ENCODE measurements around the gene BUD31. TPM values are rescaled to one million over a fixed set of nuclear protein-coding genes. Genes with fewer than 3 reads are reported as not detected.

BUD31 gene
- total and polyA plus RNA-seq, 10 of the 15 experiments (the other 5 are each of a cell fraction or from before 2014, with no cell fraction given), result 74.2 to 317 (median 130) TPM

DNA sequence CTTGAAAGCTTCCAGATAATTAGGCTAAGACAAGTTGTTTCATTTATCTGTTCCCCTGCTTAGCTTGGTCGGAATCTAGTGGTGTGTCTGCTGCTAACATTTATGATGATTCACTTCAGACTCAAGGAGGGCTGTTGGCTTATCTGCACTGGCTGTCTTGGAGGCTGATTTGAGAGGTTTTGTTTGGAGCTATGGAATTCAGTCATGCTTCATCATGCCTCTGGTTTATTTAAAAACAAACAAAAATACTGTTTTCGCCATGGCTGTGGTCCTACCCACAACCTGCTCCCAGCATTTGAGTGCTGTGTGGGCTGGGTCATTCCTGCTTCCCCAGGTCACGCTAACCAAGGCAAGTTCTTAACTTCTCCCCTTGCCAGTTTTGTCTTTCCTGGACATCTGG is 46.0 kb upstream of the BUD31 start:
- no TSS peak for BruUV-seq (replicated peaks)
- POLR2A ChIA-PET, result no interaction called here
- no peak for ATAC-seq

DNA sequence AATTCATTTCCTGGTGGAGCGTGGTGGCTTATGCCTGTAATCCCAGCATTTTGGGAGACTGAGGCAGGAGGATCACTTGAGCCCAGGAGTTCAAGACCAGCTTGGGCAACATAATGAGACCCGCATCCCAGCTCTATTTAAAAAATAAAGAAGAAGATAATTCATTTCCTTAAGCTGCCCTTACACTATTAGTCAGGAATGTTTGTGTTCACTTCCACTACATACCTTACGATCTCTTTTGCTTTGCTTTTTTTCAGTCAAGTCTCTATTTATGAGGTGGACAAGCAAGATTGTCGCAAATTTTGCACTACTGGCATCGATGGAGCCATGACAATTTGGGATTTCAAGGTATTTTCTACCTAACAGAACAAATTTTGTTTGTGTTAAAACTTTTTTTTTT is 45.5 kb upstream of the BUD31 start:
- Histone ChIP-seq H3K79me2 (ENCODE audit: control insufficient read depth, insufficient read depth, low read length) (no peaks in the 10 kb centered on the region), H3K4me2 (ENCODE audit: control insufficient read depth, insufficient read depth) (no peak overlapping the region), H3K4me3 (no peak overlapping the region), H4K20me1 (ENCODE audit: control insufficient read depth, insufficient read depth) (no peaks in the 10 kb centered on the region), H3K4me1 (ENCODE audit: control insufficient read depth, insufficient read depth, low read length) (no peaks in the 10 kb centered on the region), H3K9me3 (replicated peaks; ENCODE audit: control insufficient read depth, insufficient read depth, low read length) (no peaks in the 10 kb centered on the region), H3K36me3 (ENCODE audit: control insufficient read depth in 2 of 2, insufficient read depth in 2 of 2, low read length in 1 of 2) (peaks cover 18 to 39% of the 10 kb centered on the region in 2 experiments), H3K27ac (ENCODE audit: control insufficient read depth, insufficient read depth) (no peak overlapping the region), H2AFZ (ENCODE audit: control insufficient read depth, low read depth, low read length) (no peak overlapping the region), H3K27me3 (replicated peaks in 1 of 2; ENCODE audit: control insufficient read depth in 2 of 2, insufficient read depth in 2 of 2, low read length in 1 of 2) (no peaks in the 10 kb centered on the region), H3K9ac (ENCODE audit: control insufficient read depth, insufficient read depth, low read length) (no peak overlapping the region)
- no peak for TF ChIP-seq RELA (IDR thresholded peaks at IDR 0.05; ENCODE audit: borderline replicate concordance, partially characterized antibody)
- TF ChIP-seq, protein P1, sequence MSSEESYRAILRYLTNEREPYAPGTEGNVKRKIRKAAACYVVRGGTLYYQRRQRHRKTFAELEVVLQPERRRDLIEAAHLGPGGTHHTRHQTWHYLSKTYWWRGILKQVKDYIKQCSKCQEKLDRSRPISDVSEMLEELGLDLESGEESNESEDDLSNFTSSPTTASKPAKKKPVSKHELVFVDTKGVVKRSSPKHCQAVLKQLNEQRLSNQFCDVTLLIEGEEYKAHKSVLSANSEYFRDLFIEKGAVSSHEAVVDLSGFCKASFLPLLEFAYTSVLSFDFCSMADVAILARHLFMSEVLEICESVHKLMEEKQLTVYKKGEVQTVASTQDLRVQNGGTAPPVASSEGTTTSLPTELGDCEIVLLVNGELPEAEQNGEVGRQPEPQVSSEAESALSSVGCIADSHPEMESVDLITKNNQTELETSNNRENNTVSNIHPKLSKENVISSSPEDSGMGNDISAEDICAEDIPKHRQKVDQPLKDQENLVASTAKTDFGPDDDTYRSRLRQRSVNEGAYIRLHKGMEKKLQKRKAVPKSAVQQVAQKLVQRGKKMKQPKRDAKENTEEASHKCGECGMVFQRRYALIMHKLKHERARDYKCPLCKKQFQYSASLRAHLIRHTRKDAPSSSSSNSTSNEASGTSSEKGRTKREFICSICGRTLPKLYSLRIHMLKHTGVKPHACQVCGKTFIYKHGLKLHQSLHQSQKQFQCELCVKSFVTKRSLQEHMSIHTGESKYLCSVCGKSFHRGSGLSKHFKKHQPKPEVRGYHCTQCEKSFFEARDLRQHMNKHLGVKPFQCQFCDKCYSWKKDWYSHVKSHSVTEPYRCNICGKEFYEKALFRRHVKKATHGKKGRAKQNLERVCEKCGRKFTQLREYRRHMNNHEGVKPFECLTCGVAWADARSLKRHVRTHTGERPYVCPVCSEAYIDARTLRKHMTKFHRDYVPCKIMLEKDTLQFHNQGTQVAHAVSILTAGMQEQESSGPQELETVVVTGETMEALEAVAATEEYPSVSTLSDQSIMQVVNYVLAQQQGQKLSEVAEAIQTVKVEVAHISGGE (CRISPR knock-in tag; IDR thresholded peaks at IDR 0.05), result no peak
- TF ChIP-seq POLR2A (IDR thresholded peaks at IDR 0.05; ENCODE audit: low read depth, low read length), result no peak
- no peak for TF ChIP-seq CREB1 (IDR thresholded peaks at IDR 0.05; ENCODE audit: low read depth)
- TF ChIP-seq FOXM1 (IDR thresholded peaks at IDR 0.05; ENCODE audit: low read depth, low read length), result no peak
- no peak for TF ChIP-seq ESRRA (IDR thresholded peaks at IDR 0.05; ENCODE audit: low read length)
- ChIA-PET SMC1A (ENCODE audit: uncharacterized antibody, unreplicated experiment) (no interaction called here), CTCF (no interaction called here), POLR2A (interaction anchor here (0.6 kb wide), 1 partner anchor 112 kb away, joined by 6 read pairs; no protein-coding TSS in a partner anchor), RAD21 (ENCODE audit: unreplicated experiment) (no interaction called here)
- DNase-seq (ENCODE audit: low read depth, low spot score), result no peak
- in situ Hi-C loops (cut with MboI) (no loop called here), intact Hi-C loops (cut with micrococcal nuclease; ENCODE audit: unreplicated experiment) (no loop called here)
- 96% methylated on average over 5 of the region's 5 CpGs for WGBS (ENCODE audit: insufficient coverage, insufficient replicate concordance, low lambda C conversion rate, missing lambda C conversion rate)
- no peak for FAIRE-seq
- ATAC-seq, result no peak
- BruUV-seq (replicated peaks), result no TSS peak

More for the DNA sequence above, 46.0 kb upstream of the BUD31 start:
- 96% methylated on average over 3 of the region's 3 CpGs for WGBS (ENCODE audit: insufficient coverage, insufficient replicate concordance, low lambda C conversion rate, missing lambda C conversion rate)
- ChIA-PET RAD21 (ENCODE audit: unreplicated experiment) (no interaction called here), SMC1A (ENCODE audit: uncharacterized antibody, unreplicated experiment) (no interaction called here), CTCF (no interaction called here)
- Histone ChIP-seq H3K9me3 (replicated peaks; ENCODE audit: control insufficient read depth, insufficient read depth, low read length) (no peaks in the 10 kb centered on the region), H4K20me1 (ENCODE audit: control insufficient read depth, insufficient read depth) (no peaks in the 10 kb centered on the region), H3K4me2 (ENCODE audit: control insufficient read depth, insufficient read depth) (no peak overlapping the region), H3K27ac (ENCODE audit: control insufficient read depth, insufficient read depth) (no peak overlapping the region), H3K4me3 (no peak overlapping the region), H2AFZ (ENCODE audit: control insufficient read depth, low read depth, low read length) (no peak overlapping the region), H3K36me3 (ENCODE audit: control insufficient read depth in 2 of 2, insufficient read depth in 2 of 2, low read length in 1 of 2) (peaks cover 22 to 40% of the 10 kb centered on the region in 2 experiments), H3K9ac (ENCODE audit: control insufficient read depth, insufficient read depth, low read length) (no peak overlapping the region), H3K79me2 (ENCODE audit: control insufficient read depth, insufficient read depth, low read length) (no peaks in the 10 kb centered on the region), H3K27me3 (replicated peaks in 1 of 2; ENCODE audit: control insufficient read depth in 2 of 2, insufficient read depth in 2 of 2, low read length in 1 of 2) (no peaks in the 10 kb centered on the region), H3K4me1 (ENCODE audit: control insufficient read depth, insufficient read depth, low read length) (no peaks in the 10 kb centered on the region)
- DNase-seq (ENCODE audit: low read depth, low spot score) (no peak), FAIRE-seq (no peak)
- in situ Hi-C loops (cut with MboI), result no loop called here
- intact Hi-C loops (cut with micrococcal nuclease; ENCODE audit: unreplicated experiment), result no loop called here
- TF ChIP-seq RELA (IDR thresholded peaks at IDR 0.05; ENCODE audit: borderline replicate concordance, partially characterized antibody) (no peak), IKZF2 (IDR thresholded peaks at IDR 0.05) (no peak), KDM1A (IDR thresholded peaks at IDR 0.05; ENCODE audit: borderline replicate concordance) (no peak), PAX8 (IDR thresholded peaks at IDR 0.05) (no peak), CREB1 (IDR thresholded peaks at IDR 0.05; ENCODE audit: low read depth) (no peak)
